ENCODE measurements around the gene FBXO4. TPM values are rescaled to one million over a fixed set of nuclear protein-coding genes. Genes with fewer than 3 reads are reported as not detected.

Gene FBXO4
- total and polyA plus RNA-seq, 2 of the 8 experiments (the other 6 are each of a cell fraction or from before 2014, with no cell fraction given), result 0.60 to 0.88 TPM

DNA sequence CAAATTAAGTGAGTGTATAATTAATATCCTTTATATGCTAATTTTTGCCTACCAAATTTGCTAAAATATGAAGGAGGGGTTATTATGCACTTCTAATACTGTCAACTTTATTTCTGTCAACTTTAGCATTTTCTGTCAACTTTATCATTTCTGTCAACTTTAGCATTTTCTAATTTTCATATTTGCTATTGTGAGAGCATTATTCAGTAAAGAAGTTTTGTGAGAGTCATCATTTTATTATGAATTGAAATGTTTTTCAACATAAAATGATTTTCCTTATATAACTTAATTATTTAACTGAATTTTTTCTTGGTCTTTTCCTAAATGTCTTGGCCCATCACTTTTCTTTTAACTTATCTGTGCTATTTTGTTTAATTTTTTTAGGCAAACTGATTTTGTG lies 58.2 kb downstream of the FBXO4 start:
- no peak overlapping the region for H3K4ac ChIP-seq (replicated peaks; ENCODE audit: insufficient read length, low read depth, low read length)
- no peak overlapping the region for H2BK12ac ChIP-seq (ENCODE audit: low read depth, low read length)
- H4K8ac ChIP-seq (ENCODE audit: extremely low read depth, insufficient read depth, low read length), result no peak overlapping the region
- H3K14ac ChIP-seq (ENCODE audit: insufficient read length), result no peak overlapping the region
- H2BK15ac ChIP-seq (ENCODE audit: low read length), result no peak overlapping the region
- no peaks in the 10 kb centered on the region for H3K4me1 ChIP-seq (replicated peaks in 1 of 4; ENCODE audit: control insufficient read depth in 3 of 4, insufficient read depth in 4 of 4, low read length in 3 of 4)
- no peaks in the 10 kb centered on the region for H3K79me2 ChIP-seq (ENCODE audit: control insufficient read depth in 1 of 2, insufficient read depth in 2 of 2, low read length in 2 of 2)
- CTCF ChIA-PET (ENCODE audit: partially characterized antibody), result no interaction called here
- DNase-seq (ENCODE audit: low read depth in 1 of 2, low spot score in 2 of 2) (no peak), FAIRE-seq (no peak)
- no peak overlapping the region for H4K91ac ChIP-seq (replicated peaks; ENCODE audit: insufficient read length, low read length)
- no peak overlapping the region for H3K4me3 ChIP-seq (ENCODE audit: extremely low read depth in 1 of 4, insufficient read depth in 2 of 4, low read depth in 3 of 4, low read length in 4 of 4)
- H4K20me1 ChIP-seq (replicated peaks in 1 of 2; ENCODE audit: control insufficient read depth in 1 of 2, insufficient read depth in 2 of 2, low read length in 2 of 2), result no peaks in the 10 kb centered on the region
- POLR2A ChIA-PET (ENCODE audit: partially characterized antibody), result no interaction called here
- no peak overlapping the region for H3K18ac ChIP-seq (ENCODE audit: extremely low read depth, low read length)
- no peaks in the 10 kb centered on the region; a peak in 1 of 4 replicates for H3K9me3 ChIP-seq (ENCODE audit: insufficient read depth in 2 of 2, low read depth in 1 of 2, low read length in 1 of 2)
- no peaks in the 10 kb centered on the region for H3K27me3 ChIP-seq (replicated peaks in 1 of 4; ENCODE audit: control insufficient read depth in 3 of 4, extremely low read depth in 1 of 4, insufficient read depth in 3 of 4, low read length in 3 of 4)
- H3K9ac ChIP-seq (replicated peaks in 1 of 4; ENCODE audit: extremely low read depth in 1 of 4, low read depth in 3 of 4, low read length in 3 of 4), result no peak overlapping the region
- no peak overlapping the region for H2AK5ac ChIP-seq (ENCODE audit: low read depth, low read length)
- H3K4me2 ChIP-seq (ENCODE audit: insufficient read depth in 1 of 2, low read depth in 2 of 2, low read length in 2 of 2), result no peak overlapping the region
- no peaks in the 10 kb centered on the region for H3K23me2 ChIP-seq (ENCODE audit: low read depth, low read length)
- H2BK120ac ChIP-seq (replicated peaks; ENCODE audit: low read depth, low read length), result no peak overlapping the region
- no peak overlapping the region for H2BK5ac ChIP-seq (ENCODE audit: low read depth, low read length)
- H3K79me1 ChIP-seq (ENCODE audit: low read depth, low read length), result no peaks in the 10 kb centered on the region
- no peaks in the 10 kb centered on the region for H3K36me3 ChIP-seq (ENCODE audit: control insufficient read depth in 2 of 4, insufficient read depth in 4 of 4, low read length in 3 of 4)
- no peak overlapping the region for H3K23ac ChIP-seq (ENCODE audit: insufficient read length)
- no peak overlapping the region for H3K27ac ChIP-seq (ENCODE audit: low read depth, low read length)
- no peak overlapping the region for H2BK20ac ChIP-seq (ENCODE audit: low read length)
- H2AFZ ChIP-seq (ENCODE audit: low read length), result no peak overlapping the region
- no peak overlapping the region for H3K56ac ChIP-seq (replicated peaks; ENCODE audit: insufficient read length, low read depth, low read length)
- TF ChIP-seq CHD1 (IDR thresholded peaks at IDR 0.05; ENCODE audit: low read depth, low read length) (no peak), GTF2F1 (IDR thresholded peaks at IDR 0.05; ENCODE audit: borderline replicate concordance, low read depth, low read length) (no peak), JUN (IDR thresholded peaks at IDR 0.05; ENCODE audit: low read depth, low read length) (no peak), KDM1A (IDR thresholded peaks at IDR 0.05; ENCODE audit: borderline replicate concordance, low read length) (no peak), CHD2 (IDR thresholded peaks at IDR 0.05; ENCODE audit: low read length) (no peak), NANOG (IDR thresholded peaks at IDR 0.05; ENCODE audit: insufficient read depth, low read depth, low read length, poor library complexity, severe bottlenecking) (no peak), TAF1 (IDR thresholded peaks at IDR 0.05; ENCODE audit: low read depth, low read length) (no peak), EZH2 (IDR thresholded peaks at IDR 0.05; ENCODE audit: low read depth, low read length, severe bottlenecking) (no peak), HDAC6 (IDR thresholded peaks at IDR 0.05; ENCODE audit: low read depth, low read length) (no peak), FOSL1 (IDR thresholded peaks at IDR 0.05; ENCODE audit: insufficient read depth, low read depth, low read length) (no peak)
- H4K5ac ChIP-seq (ENCODE audit: insufficient read length, low read depth, low read length), result no peak overlapping the region

Measured in H1 (cell line).